ENCODE data around the gene ABAT. TPM values are rescaled to one million over a fixed set of nuclear protein-coding genes. Genes with fewer than 3 reads are reported as not detected.

ABAT gene
- total and polyA plus RNA-seq, 2 donors from 2014 or later, result 9.6 to 34.0 TPM

- H3K9ac ChIP-seq (ENCODE audit: low read length in 3 of 3), result no peak overlapping the region
- H3K4me1 ChIP-seq (ENCODE audit: control insufficient read depth in 2 of 3, insufficient read depth in 2 of 3, low read depth in 1 of 3, low read length in 3 of 3), result peaks cover 0 to 4% (median 0%) of the 10 kb centered on the region in 3 donors
- H3K36me3 ChIP-seq (ENCODE audit: control insufficient read depth in 2 of 3, insufficient read depth in 3 of 3, low read length in 3 of 3), result peaks cover 9 to 54% (median 36%) of the 10 kb centered on the region in 3 donors
- H3K27me3 ChIP-seq (ENCODE audit: control insufficient read depth, insufficient read depth, low read length), result no peaks in the 10 kb centered on the region
- H3K27ac ChIP-seq (ENCODE audit: low read depth in 2 of 2, low read length in 2 of 2), result no peak overlapping the region
- no peaks in the 10 kb centered on the region for H3K9me3 ChIP-seq (ENCODE audit: control insufficient read depth in 2 of 3, insufficient read depth in 1 of 3, low read length in 3 of 3)
- intact Hi-C loops (cut with DNase I), result no loop called here
- TF ChIP-seq CTCF (IDR thresholded peaks at IDR 0.05; ENCODE audit: borderline replicate concordance, extremely low read depth, insufficient read depth), result no peak
- FAIRE-seq (no peak), DNase-seq (no peak)
- no peak overlapping the region for H3K4me3 ChIP-seq (ENCODE audit: low read length in 3 of 3)
Observed at GRCh38 chr16:8627456-8627855, 47.0 kb upstream of the ABAT start.

GRCh38 chr16:8628981-8629725 is 45.3 kb upstream of the ABAT start:
- DNase-seq (no peak), FAIRE-seq (no peak)
- no peaks in the 10 kb centered on the region for H3K27me3 ChIP-seq (ENCODE audit: control insufficient read depth, insufficient read depth, low read length)
- no peaks in the 10 kb centered on the region for H3K4me1 ChIP-seq (ENCODE audit: control insufficient read depth in 2 of 3, insufficient read depth in 2 of 3, low read depth in 1 of 3, low read length in 3 of 3)
- TF ChIP-seq CTCF (IDR thresholded peaks at IDR 0.05; ENCODE audit: borderline replicate concordance, extremely low read depth, insufficient read depth), result no peak
- H3K27ac ChIP-seq (ENCODE audit: low read depth in 2 of 2, low read length in 2 of 2), result no peak overlapping the region
- intact Hi-C loops (cut with DNase I), result no loop called here
- H3K4me3 ChIP-seq (ENCODE audit: low read length in 3 of 3), result no peak overlapping the region
- H3K36me3 ChIP-seq (ENCODE audit: control insufficient read depth in 2 of 3, insufficient read depth in 3 of 3, low read length in 3 of 3), result peaks cover 9 to 60% (median 43%) of the 10 kb centered on the region in 3 donors
- H3K9me3 ChIP-seq (ENCODE audit: control insufficient read depth in 2 of 3, insufficient read depth in 1 of 3, low read length in 3 of 3), result no peaks in the 10 kb centered on the region
- H3K9ac ChIP-seq (ENCODE audit: low read length in 3 of 3), result no peak overlapping the region

GRCh38 chr16:8630255-8630953 is 44.0 kb upstream of the ABAT start:
- Histone ChIP-seq H3K9me3 (ENCODE audit: control insufficient read depth in 2 of 3, insufficient read depth in 1 of 3, low read length in 3 of 3) (no peaks in the 10 kb centered on the region), H3K4me1 (ENCODE audit: control insufficient read depth in 2 of 3, insufficient read depth in 2 of 3, low read depth in 1 of 3, low read length in 3 of 3) (no peaks in the 10 kb centered on the region), H3K27me3 (ENCODE audit: control insufficient read depth, insufficient read depth, low read length) (no peaks in the 10 kb centered on the region), H3K27ac (ENCODE audit: low read depth in 2 of 2, low read length in 2 of 2) (no peak overlapping the region), H3K9ac (ENCODE audit: low read length in 3 of 3) (no peak overlapping the region), H3K4me3 (ENCODE audit: low read length in 3 of 3) (no peak overlapping the region), H3K36me3 (ENCODE audit: control insufficient read depth in 2 of 3, insufficient read depth in 3 of 3, low read length in 3 of 3) (peaks cover 8 to 69% (median 47%) of the 10 kb centered on the region in 3 donors)
- intact Hi-C loops (cut with DNase I), result no loop called here
- FAIRE-seq (no peak), DNase-seq (no peak)
- no peak for TF ChIP-seq CTCF (IDR thresholded peaks at IDR 0.05; ENCODE audit: borderline replicate concordance, extremely low read depth, insufficient read depth)
